IMR-90 (cell line): ENCODE data around the gene PRR13. TPM values are rescaled to one million over a fixed set of nuclear protein-coding genes. Genes with fewer than 3 reads are reported as not detected.
A peak's percentile ranks its signal among the peaks of the same experiment; 100 is the strongest.

ENCODE experiments used
- ATAC-seq: fragments of 200-7000 bp; cut with Tn5 transposase; 2 replicates; pipeline ENCODE4 v1.9.1; 2020; ENCODE audit warnings: low read depth, mild to moderate bottlenecking, moderate library complexity
- BruUV-seq: library from RNA; stranded (reverse); fragments of 400-500 nt; replicated peaks from 2 replicates; lab custom pipeline; 2021; lab: Mats Ljungman, UMichigan
- CTCF ChIA-PET: fragments of 300-600 bp; formaldehyde crosslinking; extraction: SDS; loops from one replicate; lab custom pipeline; 2021; ENCODE audit warnings: antibody characterized with exemption; lab: Yijun Ruan, JAX
- POLR2A ChIA-PET: fragments of 300-600 bp; sonication (Branson Sonifier 250); formaldehyde crosslinking; loops from one replicate; lab custom pipeline; 2022; ENCODE audit warnings: antibody characterized with exemption; ENCODE audit not compliant: unreplicated experiment; lab: Charles Lee
- DNase-seq: peaks from one replicate; pipeline ENCODE4 v3.0.0; 2013
- H2AFZ ChIP-seq: replicated peaks from 2 replicates; pipeline ENCODE3; 2013; ENCODE audit warnings: low read length, mild to moderate bottlenecking; ENCODE audit not compliant: poor library complexity
- H2AK5ac ChIP-seq: 2 replicates; pipeline ENCODE4 v1.6.1; 2013; ENCODE audit warnings: low read depth, low read length, inconsistent platforms
- H2AK9ac ChIP-seq: replicated peaks from 2 replicates; pipeline ENCODE3; 2013; ENCODE audit warnings: mild to moderate bottlenecking, low read depth, low read length, moderate library complexity; ENCODE audit not compliant: poor library complexity
- H2BK120ac ChIP-seq: 2 replicates; pipeline ENCODE4 v1.6.1; 2013; ENCODE audit warnings: low read depth, low read length, inconsistent platforms
- H2BK15ac ChIP-seq: 3 replicates; pipeline ENCODE4 v1.6.1; 2013; ENCODE audit warnings: low read depth, low read length, inconsistent platforms
- H2BK20ac ChIP-seq: 2 replicates; pipeline ENCODE4 v1.6.1; 2013; ENCODE audit warnings: low read depth, mild to moderate bottlenecking, inconsistent platforms, low read length, moderate library complexity
- H2BK5ac ChIP-seq: 2 replicates; pipeline ENCODE4 v1.6.1; 2013; ENCODE audit warnings: mild to moderate bottlenecking, low read depth, low read length, inconsistent platforms; ENCODE audit not compliant: poor library complexity, severe bottlenecking
- H3K14ac ChIP-seq: replicated peaks from 2 replicates; pipeline ENCODE4 v1.6.1; 2013; ENCODE audit warnings: low read depth, low read length, inconsistent platforms
- H3K18ac ChIP-seq: 2 replicates; pipeline ENCODE4 v1.6.1; 2013; ENCODE audit warnings: low read depth, low read length, control low read depth
- H3K23ac ChIP-seq: 2 replicates; pipeline ENCODE4 v1.6.1; 2013; ENCODE audit warnings: low read depth, low read length, inconsistent platforms
- H3K27ac ChIP-seq: 2 replicates; pipeline ENCODE4 v1.5.1; 2013; ENCODE audit warnings: mild to moderate bottlenecking, control low read depth, low read length; ENCODE audit not compliant: insufficient read depth
- H3K27me3 ChIP-seq: 2 replicates; pipeline ENCODE4 v1.6.1; 2013; ENCODE audit warnings: low read length; ENCODE audit not compliant: control insufficient read depth, insufficient read depth
- H3K36me3 ChIP-seq: 2 replicates; pipeline ENCODE4 v1.6.1; 2013; ENCODE audit warnings: low read length, mixed read lengths; ENCODE audit not compliant: control insufficient read depth, insufficient read depth
- H3K4ac ChIP-seq: 2 replicates; pipeline ENCODE4 v1.6.1; 2013; ENCODE audit warnings: low read depth, low read length, inconsistent platforms
- H3K4me1 ChIP-seq: 2 replicates; pipeline ENCODE4 v1.6.1; 2013; ENCODE audit warnings: low read length, mixed read lengths; ENCODE audit not compliant: control insufficient read depth, insufficient read depth
- H3K4me2 ChIP-seq: 2 replicates; pipeline ENCODE4 v1.6.1; 2013; ENCODE audit warnings: low read depth, mild to moderate bottlenecking, control low read depth, low read length, moderate library complexity
- H3K4me3 ChIP-seq: 2 replicates; pipeline ENCODE4 v1.5.1; 2013; ENCODE audit warnings: low read depth, mild to moderate bottlenecking, control low read depth, low read length, moderate library complexity; ENCODE audit not compliant: insufficient read depth
- H3K56ac ChIP-seq: 2 replicates; pipeline ENCODE4 v1.6.1; 2013; ENCODE audit warnings: low read length, inconsistent platforms; ENCODE audit not compliant: insufficient read depth; ENCODE audit errors: extremely low read depth
- H3K79me1 ChIP-seq, 2 experiments: 2 replicates each; pipeline ENCODE4 v1.6.1; 2013; ENCODE audit warnings: low read length in 2 of 2, inconsistent platforms in 1 of 2, low read depth in 1 of 2
- H3K9ac ChIP-seq: 2 replicates; pipeline ENCODE4 v1.6.1; 2013; ENCODE audit warnings: low read depth, low read length, control low read depth
- H3K9me1 ChIP-seq: 2 replicates; pipeline ENCODE4 v1.6.1; 2013; ENCODE audit warnings: low read length, inconsistent platforms; ENCODE audit not compliant: insufficient read depth
- H3K9me3 ChIP-seq: 2 replicates; pipeline ENCODE4 v1.6.1; 2013; ENCODE audit warnings: low read length; ENCODE audit not compliant: control insufficient read depth, insufficient read depth
- H4K20me1 ChIP-seq: 2 replicates; pipeline ENCODE4 v1.6.1; 2013; ENCODE audit warnings: low read length, inconsistent platforms; ENCODE audit not compliant: insufficient read depth
- H4K5ac ChIP-seq: 2 replicates; pipeline ENCODE4 v1.6.1; 2013; ENCODE audit warnings: mild to moderate bottlenecking, low read depth, low read length, control low read depth
- H4K8ac ChIP-seq, 2 experiments: 2 replicates each; pipeline ENCODE4 v1.6.1; 2013; ENCODE audit warnings: low read depth in 2 of 2, low read length in 2 of 2, control low read depth in 1 of 2, inconsistent platforms in 1 of 2
- H4K91ac ChIP-seq: 2 replicates; pipeline ENCODE4 v1.6.1; 2013; ENCODE audit warnings: low read depth, low read length, inconsistent platforms; ENCODE audit not compliant: insufficient read depth
- BHLHE40 ChIP-seq: fragments of 150-350 bp; IDR thresholded peaks from 2 replicates; pipeline ENCODE4 v1.6.1; 2016; ENCODE audit warnings: mild to moderate bottlenecking, low read depth, low read length
- CEBPB ChIP-seq: IDR thresholded peaks from 2 replicates; pipeline ENCODE4 v1.6.1; 2012; ENCODE audit warnings: low read depth, low read length, improper control_type of control experiment
- CHD1 ChIP-seq: IDR thresholded peaks from 2 replicates; pipeline ENCODE4 v1.6.1; 2012; ENCODE audit warnings: low read depth, low read length, improper control_type of control experiment
- CTCF ChIP-seq: conservative IDR thresholded peaks from 2 replicates; pipeline ENCODE4 v1.5.1; 2012; ENCODE audit warnings: mild to moderate bottlenecking, low read depth, low read length, improper control_type of control experiment
- ELK1 ChIP-seq: fragments of 150-350 bp; IDR thresholded peaks from 2 replicates; pipeline ENCODE4 v1.6.1; 2016; ENCODE audit warnings: low read depth, mild to moderate bottlenecking, low read length, moderate library complexity, borderline replicate concordance
- FOS ChIP-seq: fragments of 150-350 bp; IDR thresholded peaks from 2 replicates; pipeline ENCODE4 v1.6.1; 2016; ENCODE audit warnings: low read depth, low read length
- MAFK ChIP-seq: IDR thresholded peaks from 2 replicates; pipeline ENCODE4 v1.6.1; 2012; ENCODE audit warnings: low read depth, low read length, improper control_type of control experiment
- MAZ ChIP-seq: IDR thresholded peaks from 2 replicates; pipeline ENCODE4 v1.6.1; 2012; ENCODE audit warnings: low read depth, mild to moderate bottlenecking, low read length, improper control_type of control experiment, moderate library complexity, borderline replicate concordance
- MXI1 ChIP-seq: IDR thresholded peaks from 2 replicates; pipeline ENCODE4 v1.6.1; 2012; ENCODE audit warnings: low read depth, mild to moderate bottlenecking, low read length, moderate library complexity, borderline replicate concordance
- NFE2L2 ChIP-seq: fragments of 150-350 bp; IDR thresholded peaks from 2 replicates; pipeline ENCODE4 v1.6.1; 2016; ENCODE audit warnings: low read depth, mild to moderate bottlenecking, low read length
- POLR2A ChIP-seq: IDR thresholded peaks from 2 replicates; pipeline ENCODE4 v1.6.1; 2012; ENCODE audit warnings: mild to moderate bottlenecking, low read depth, low read length
- RAD21 ChIP-seq: IDR thresholded peaks from 2 replicates; pipeline ENCODE4 v1.6.1; 2012; ENCODE audit warnings: low read length, improper control_type of control experiment
- RCOR1 ChIP-seq: IDR thresholded peaks from 2 replicates; pipeline ENCODE4 v1.6.1; 2012; ENCODE audit warnings: mild to moderate bottlenecking, low read length, improper control_type of control experiment; ENCODE audit not compliant: insufficient replicate concordance
- RFX5 ChIP-seq: IDR thresholded peaks from 2 replicates; pipeline ENCODE4 v1.8.0; 2012; ENCODE audit warnings: low read depth, mild to moderate bottlenecking, low read length, moderate library complexity
- SMC3 ChIP-seq: fragments of 150-350 bp; IDR thresholded peaks from 2 replicates; pipeline ENCODE4 v1.6.1; 2016; ENCODE audit warnings: low read depth, mild to moderate bottlenecking, antibody characterized with exemption, low read length, moderate library complexity
- USF2 ChIP-seq: fragments of 150-350 bp; IDR thresholded peaks from 2 replicates; pipeline ENCODE4 v1.6.1; 2017; ENCODE audit warnings: mild to moderate bottlenecking, antibody characterized with exemption, low read length, low read depth
- WGBS, 2 experiments: methylation state at CpG; one replicate each; pipeline versions ENCODE4 v1.1.5 to v1.1.7; 2013; ENCODE audit warnings: missing lambda C conversion rate in 2 of 2; ENCODE audit not compliant: insufficient read length in 1 of 2; ENCODE audit errors: extremely low coverage in 2 of 2; 5-methylcytosine and 5-hydroxymethylcytosine counted together
- dilution Hi-C: fragments of 300-500 bp; cut with HindIII; formaldehyde crosslinking; loops from one replicate; pipeline ENCODE4 v1.14.3; 2018; ENCODE audit warnings: low sequenced_read_pairs; ENCODE audit not compliant: unreplicated experiment
- in situ Hi-C: fragments of 300-500 bp; cut with MboI; formaldehyde crosslinking; loops from 3 replicates; pipeline ENCODE4 v1.14.3; 2019; ENCODE audit warnings: low sequenced_read_pairs, inconsistent platforms, mixed read lengths
- intact Hi-C: fragments of 100-400 bp; cut with micrococcal nuclease; formaldehyde crosslinking; loops from 2 replicates; pipeline ENCODE4 v1.10.0; 2022
- polyA plus RNA-seq, 3 experiments: library from polyadenylated mRNA; depleted of rRNA; stranded (reverse); fragments of >200 nt; gene quantifications; 2 replicates each; pipeline ENCODE4 v1.2.3, GENCODE V29; 2012; ENCODE audit warnings: low replicate concordance in 1 of 3
- total RNA-seq: library from RNA; depleted of rRNA; stranded (reverse); fragments of >200 nt; gene quantifications from 2 replicates; pipeline ENCODE4 v1.2.3, GENCODE V29; 2012

The PRR13 gene
- total and polyA plus RNA-seq, 2 of the 4 experiments (the other 2 are of a cell fraction): 25.5 to 114 TPM

GRCh38 chr12:53478865-53479264 is 37.3 kb downstream of the PRR13 start:
- Histone ChIP-seq H4K91ac (no peak overlapping the region), H3K27ac (no peak overlapping the region), H2BK15ac (no peak overlapping the region), H3K4me3 (no peak overlapping the region), H3K4me1 (peaks cover 19% of the 10 kb centered on the region), H2BK20ac (no peak overlapping the region), H2BK5ac (no peak overlapping the region), H3K18ac (no peak overlapping the region), H3K27me3 (no peaks in the 10 kb centered on the region), H3K56ac (no peak overlapping the region), H3K9ac (no peak overlapping the region), H4K8ac (no peak overlapping the region), H3K9me1 (peaks cover 4% of the 10 kb centered on the region; the same call in 1 of the 2 replicates), H2AFZ (no peak overlapping the region), H3K14ac (peak overlapping the region; percentile 34; the same call in 1 of the 2 replicates), H2BK120ac (no peak overlapping the region), H3K36me3 (peaks cover 79% of the 10 kb centered on the region), H4K5ac (no peak overlapping the region), H3K23ac (peak overlapping the region; percentile 45; the same call in 1 of the 2 replicates), H3K4me2 (no peak overlapping the region), H3K4ac (no peak overlapping the region), H4K20me1 (peaks cover 94% of the 10 kb centered on the region), H2AK5ac (no peak overlapping the region), H3K79me1 (peaks cover 32 to 86% of the 10 kb centered on the region in 2 experiments), H2AK9ac (no peak overlapping the region), H3K9me3 (no peaks in the 10 kb centered on the region)
- TF ChIP-seq RCOR1 (no peak), RFX5 (no peak), SMC3 (no peak), MAFK (no peak), MAZ (no peak), CHD1 (no peak), RAD21 (no peak), USF2 (no peak), CTCF (no peak), POLR2A (no peak), CEBPB (no peak), MXI1 (no peak), BHLHE40 (no peak), ELK1 (no peak), FOS (no peak), NFE2L2 (no peak)
- DNase-seq (no peak), ATAC-seq (no peak)
- CTCF ChIA-PET: no interaction called here
- 100% methylated on average over 1 of the region's 1 CpG; no CpG with 5 or more reads in 1 of the 2 experiments for WGBS, 2 experiments
- BruUV-seq: no TSS peak
- dilution Hi-C loops (no loop called here), in situ Hi-C loops (no loop called here), intact Hi-C loops (no loop called here)
- POLR2A ChIA-PET: interaction anchor here (0.5 to 0.6 kb wide), 2 partner anchors 14 to 28 kb away, joined by 3 to 13 read pairs; no protein-coding TSS in a partner anchor
